CD4-positive, alpha-beta T cell (primary cell): Measurements from ENCODE around the gene ADARB2. TPM values are rescaled to one million over a fixed set of nuclear protein-coding genes. Genes with fewer than 3 reads are reported as not detected.

ENCODE experiments used
- ATAC-seq: fragments of 200-7000 bp; cut with Tn5 transposase; one replicate; pipeline ENCODE4 v1.10.0; 2022; ENCODE audit warnings: mild to moderate bottlenecking; ENCODE audit not compliant: poor library complexity
- CTCF ChIA-PET: fragments of 350-600 bp; sonication (Branson Sonifier 250); formaldehyde crosslinking; loops from one replicate; lab custom pipeline; 2021; ENCODE audit warnings: antibody characterized with exemption, inconsistent platforms; lab: Charles Lee
- POLR2A ChIA-PET: fragments of 350-600 bp; sonication (Branson Sonifier 250); formaldehyde crosslinking; loops from one replicate; lab custom pipeline; 2021; ENCODE audit warnings: antibody characterized with exemption, inconsistent platforms; lab: Charles Lee
- DNase-seq, 14 experiments: peaks; one replicate each; pipeline ENCODE4 v3.0.0-alpha.2; 2013 to 2020; ENCODE audit warnings: mixed read lengths in 2 of 14
- H3K27ac ChIP-seq, 2 donors: one replicate each; pipeline versions ENCODE4 v1.5.1 to v1.7.0; 2013; ENCODE audit warnings: low read length in 2 of 2, low read depth in 1 of 2, mild to moderate bottlenecking in 1 of 2
- H3K27me3 ChIP-seq, 2 experiments: 1 replicate in 1 of 2; 2 replicates in 1 of 2; pipeline versions ENCODE4 v1.6.1 to v1.7.0; 2013; ENCODE audit warnings: low read length in 2 of 2, control low read depth in 1 of 2, mild to moderate bottlenecking in 1 of 2, moderate library complexity in 1 of 2; ENCODE audit not compliant: insufficient read depth in 2 of 2, control insufficient read depth in 1 of 2
- H3K36me3 ChIP-seq: one replicate; pipeline ENCODE4 v1.6.1; 2013; ENCODE audit warnings: low read length, control low read depth; ENCODE audit not compliant: insufficient read depth
- H3K4me1 ChIP-seq: one replicate; pipeline ENCODE4 v1.6.1; 2013; ENCODE audit warnings: low read length, control low read depth; ENCODE audit not compliant: insufficient read depth
- H3K4me3 ChIP-seq: one replicate; pipeline ENCODE4 v1.5.1; 2013; ENCODE audit warnings: mild to moderate bottlenecking, low read length, moderate library complexity
- H3K9me3 ChIP-seq, 2 experiments: 1 replicate in 1 of 2; 2 replicates in 1 of 2; pipeline versions ENCODE4 v1.6.1 to v1.7.0; 2013; ENCODE audit warnings: low read length in 2 of 2, mild to moderate bottlenecking in 2 of 2, control low read depth in 1 of 2, moderate library complexity in 1 of 2; ENCODE audit not compliant: control insufficient read depth in 1 of 2, insufficient read depth in 1 of 2
- H3K27ac Mint-ChIP-seq: one replicate; pipeline ENCODE4 v1.8.0; 2020; ENCODE audit warnings: mixed read lengths
- H3K27me3 Mint-ChIP-seq: one replicate; pipeline ENCODE4 v1.8.0; 2021; ENCODE audit warnings: mixed read lengths
- H3K36me3 Mint-ChIP-seq: one replicate; pipeline ENCODE4 v1.8.0; 2021; ENCODE audit warnings: low read depth, mixed read lengths
- H3K4me1 Mint-ChIP-seq: one replicate; pipeline ENCODE4 v1.8.0; 2021; ENCODE audit warnings: low read depth, mixed read lengths
- H3K4me3 Mint-ChIP-seq: one replicate; pipeline ENCODE4 v1.8.0; 2020; ENCODE audit warnings: mild to moderate bottlenecking, mixed read lengths
- H3K9me3 Mint-ChIP-seq: one replicate; pipeline ENCODE4 v1.8.0; 2020; ENCODE audit warnings: mixed read lengths
- intact Hi-C, 2 experiments: fragments of 100-400 bp; cut with DNase I in 1 of 2; cut with micrococcal nuclease in 1 of 2; formaldehyde crosslinking; loops; one replicate each; pipeline versions ENCODE4 v1.15.1 to v1.9.0; 2023 to 2025; cut with DNase I, micrococcal nuclease
- total RNA-seq, 174 experiments: library from RNA in 2 of 174; stranded (reverse) in 2 of 174; gene quantifications; one replicate each; pipeline ENCODE4 v1.2.3 and lab custom pipeline; 2021 to 2026
- TF ChIP-seq, protein P1 (sequence below): fragments of 200-600 bp; IDR thresholded peaks from one replicate; pipeline ENCODE4 v1.8.0; 2022; ENCODE audit warnings: antibody characterized with exemption, mild to moderate bottlenecking

ADARB2 gene
- total RNA-seq, 2 experiments from 2014 or later, result 0.14 TPM; not detected in 1

GRCh38 chr10:1524540-1524939 is 212.8 kb downstream of the ADARB2 start:
- Mint-ChIP-seq H3K4me3 (no peak overlapping the region), H3K27ac (no peak overlapping the region), H3K9me3 (no peaks in the 10 kb centered on the region), H3K4me1 (no peaks in the 10 kb centered on the region), H3K27me3 (peaks cover 13% of the 10 kb centered on the region), H3K36me3 (no peaks in the 10 kb centered on the region)
- DNase-seq (no peak), ATAC-seq (no peak)
- no peaks in the 10 kb centered on the region for H3K36me3 ChIP-seq
- H3K4me3 ChIP-seq, result no peak overlapping the region
- no peaks in the 10 kb centered on the region for H3K27me3 ChIP-seq
- ChIA-PET CTCF (no interaction called here), POLR2A (no interaction called here)
- TF ChIP-seq, protein P1, sequence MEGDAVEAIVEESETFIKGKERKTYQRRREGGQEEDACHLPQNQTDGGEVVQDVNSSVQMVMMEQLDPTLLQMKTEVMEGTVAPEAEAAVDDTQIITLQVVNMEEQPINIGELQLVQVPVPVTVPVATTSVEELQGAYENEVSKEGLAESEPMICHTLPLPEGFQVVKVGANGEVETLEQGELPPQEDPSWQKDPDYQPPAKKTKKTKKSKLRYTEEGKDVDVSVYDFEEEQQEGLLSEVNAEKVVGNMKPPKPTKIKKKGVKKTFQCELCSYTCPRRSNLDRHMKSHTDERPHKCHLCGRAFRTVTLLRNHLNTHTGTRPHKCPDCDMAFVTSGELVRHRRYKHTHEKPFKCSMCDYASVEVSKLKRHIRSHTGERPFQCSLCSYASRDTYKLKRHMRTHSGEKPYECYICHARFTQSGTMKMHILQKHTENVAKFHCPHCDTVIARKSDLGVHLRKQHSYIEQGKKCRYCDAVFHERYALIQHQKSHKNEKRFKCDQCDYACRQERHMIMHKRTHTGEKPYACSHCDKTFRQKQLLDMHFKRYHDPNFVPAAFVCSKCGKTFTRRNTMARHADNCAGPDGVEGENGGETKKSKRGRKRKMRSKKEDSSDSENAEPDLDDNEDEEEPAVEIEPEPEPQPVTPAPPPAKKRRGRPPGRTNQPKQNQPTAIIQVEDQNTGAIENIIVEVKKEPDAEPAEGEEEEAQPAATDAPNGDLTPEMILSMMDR, result no peak
- intact Hi-C loops, result no loop called here
- H3K27ac ChIP-seq, result no peak overlapping the region
- no peaks in the 10 kb centered on the region for H3K4me1 ChIP-seq
- peaks cover 0 to 9% of the 10 kb centered on the region in 2 experiments for H3K9me3 ChIP-seq

DNA sequence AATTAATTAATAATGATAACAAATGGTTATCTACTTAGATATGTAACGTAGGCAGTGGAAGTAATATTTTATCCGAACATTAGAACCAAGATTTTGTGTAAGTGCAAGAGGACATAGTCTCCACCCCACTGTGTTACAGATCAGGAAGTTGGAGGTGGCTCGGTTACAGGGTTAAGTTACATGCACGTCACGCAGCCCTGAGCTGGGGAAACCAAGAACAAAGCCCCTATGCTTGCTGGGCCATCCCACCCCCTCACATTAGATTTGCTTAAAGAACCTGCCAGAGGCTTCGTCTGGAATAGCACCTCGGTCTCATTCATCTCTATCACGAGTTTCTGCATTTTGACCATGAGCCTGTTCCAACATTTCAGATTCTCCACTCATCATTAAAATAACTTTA is 214.1 kb downstream of the ADARB2 start:
- no peaks in the 10 kb centered on the region for H3K4me1 Mint-ChIP-seq
- intact Hi-C loops, result no loop called here
- H3K9me3 ChIP-seq, result peaks cover 0 to 6% of the 10 kb centered on the region in 2 experiments
- no peaks in the 10 kb centered on the region for H3K36me3 Mint-ChIP-seq
- TF ChIP-seq, protein P1, result no peak
- H3K4me3 Mint-ChIP-seq, result no peak overlapping the region
- ChIA-PET POLR2A (no interaction called here), CTCF (no interaction called here)
- no peak overlapping the region for H3K27ac Mint-ChIP-seq
- H3K27ac ChIP-seq, result no peak overlapping the region
- H3K36me3 ChIP-seq, result no peaks in the 10 kb centered on the region
- no peaks in the 10 kb centered on the region for H3K9me3 Mint-ChIP-seq
- H3K4me1 ChIP-seq, result no peaks in the 10 kb centered on the region
- no peak overlapping the region for H3K4me3 ChIP-seq
- ATAC-seq (no peak), DNase-seq (no peak)
- peaks cover 13% of the 10 kb centered on the region for H3K27me3 Mint-ChIP-seq
- no peaks in the 10 kb centered on the region for H3K27me3 ChIP-seq

DNA sequence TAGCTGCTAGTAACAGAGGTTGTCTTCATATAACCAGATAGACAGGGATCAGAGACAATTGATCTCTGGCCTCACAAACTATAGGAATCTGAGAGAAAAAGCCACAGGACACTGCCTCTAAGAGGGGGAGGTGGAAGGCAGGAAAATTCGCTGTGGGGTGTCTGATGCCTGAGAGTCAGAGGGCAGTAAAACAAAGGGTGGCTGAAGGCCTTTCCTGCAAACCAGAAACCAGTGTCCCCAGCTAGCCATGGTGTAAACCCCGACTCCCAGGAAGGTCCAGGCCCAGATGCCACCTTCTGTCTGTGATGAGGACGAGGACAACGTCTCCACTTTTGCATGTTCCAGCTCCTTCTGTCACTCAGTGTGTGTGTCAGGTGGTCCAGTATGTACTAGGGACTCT is 215.1 kb downstream of the ADARB2 start:
- Mint-ChIP-seq H3K27me3 (peaks cover 8% of the 10 kb centered on the region), H3K36me3 (no peaks in the 10 kb centered on the region), H3K27ac (no peak overlapping the region), H3K4me1 (no peaks in the 10 kb centered on the region), H3K9me3 (no peaks in the 10 kb centered on the region), H3K4me3 (no peak overlapping the region)
- CTCF ChIA-PET, result no interaction called here
- TF ChIP-seq, protein P1, result no peak
- ATAC-seq, result no peak
- POLR2A ChIA-PET, result no interaction called here
- H3K4me1 ChIP-seq, result no peaks in the 10 kb centered on the region
- no peaks in the 10 kb centered on the region for H3K27me3 ChIP-seq
- no peak for DNase-seq
- peaks cover 0 to 6% of the 10 kb centered on the region in 2 experiments for H3K9me3 ChIP-seq
- intact Hi-C loops, result no loop called here
- no peaks in the 10 kb centered on the region for H3K36me3 ChIP-seq
- H3K4me3 ChIP-seq, result no peak overlapping the region
- no peak overlapping the region for H3K27ac ChIP-seq
